Measurements from ENCODE around the gene FFAR1.
"Not testable (repeated sequence)": the region's sequence is repeated elsewhere in the genome, so short reads cannot be mapped to it uniquely, and the experiment has no call there.

Gene FFAR1

GRCh38 chr19:35363711-35364425, 16.2 kb downstream of the FFAR1 start:
- no peak for DNase-seq

- no peak for DNase-seq
These were observed 17.6 kb downstream of the FFAR1 start for GRCh38 chr19:35365303-35365702.

- DNase-seq = no peak
These were observed 20.7 kb downstream of the FFAR1 start for GRCh38 chr19:35368378-35368777.

- no peak for DNase-seq
These were observed 21.8 kb downstream of the FFAR1 start for GRCh38 chr19:35369522-35369921.

- DNase-seq = no peak
These were observed 23.0 kb downstream of the FFAR1 start, which contains the start of gene GPR42 for GRCh38 chr19:35370722-35371121. Gene GPR42 (plus strand): TSS chr19:35371068. CDS start chr19:35371360, 292 bp downstream.

- no peak for DNase-seq
These were observed 25.8 kb downstream of the FFAR1 start for GRCh38 chr19:35373492-35373891.

GRCh38 chr19:35374031-35374430, 26.3 kb downstream of the FFAR1 start:
- DNase-seq = not testable (repeated sequence)

- no peak for DNase-seq
These were observed 28.0 kb downstream of the FFAR1 start for GRCh38 chr19:35375505-35376307.

- no peak for DNase-seq
These were observed 30.0 kb downstream of the FFAR1 start for GRCh38 chr19:35377656-35378055.

GRCh38 chr19:35378356-35378755, 30.7 kb downstream of the FFAR1 start:
- no peak for DNase-seq

- DNase-seq = not testable (repeated sequence)
These were observed 31.8 kb downstream of the FFAR1 start for GRCh38 chr19:35379545-35379944.

GRCh38 chr19:35379992-35380391, 32.3 kb downstream of the FFAR1 start:
- DNase-seq = no peak

GRCh38 chr19:35380450-35381124, 32.9 kb downstream of the FFAR1 start:
- DNase-seq = no peak

- no peak for DNase-seq
These were observed 33.6 kb downstream of the FFAR1 start for GRCh38 chr19:35381318-35381717.

- no peak for DNase-seq
These were observed 34.2 kb downstream of the FFAR1 start for GRCh38 chr19:35381926-35382325.

GRCh38 chr19:35383536-35383935, 35.8 kb downstream of the FFAR1 start:
- DNase-seq = no peak

- DNase-seq = no peak
These were observed 40.8 kb downstream of the FFAR1 start for GRCh38 chr19:35388277-35389054.

- no peak for DNase-seq
These were observed 41.6 kb downstream of the FFAR1 start for GRCh38 chr19:35389192-35389861.

GRCh38 chr19:35392742-35393715, 45.3 kb downstream of the FFAR1 start:
- DNase-seq = no peak

GRCh38 chr19:35395382-35396199, 47.9 kb downstream of the FFAR1 start:
- no peak for DNase-seq
